Subcutaneous abdominal adipose tissue (tissue), 5 donors: ENCODE results near the gene SLC11A1.

Source experiments
- H3K27ac ChIP-seq: one replicate; pipeline ENCODE4 v1.7.0; 2013; ENCODE audit warnings: low read depth, mild to moderate bottlenecking, inconsistent platforms, low read length, moderate library complexity
- H3K27me3 ChIP-seq, 5 donors: one replicate each; pipeline ENCODE4 v1.7.0; 2013; ENCODE audit warnings: low read length in 5 of 5, inconsistent platforms in 1 of 5; ENCODE audit not compliant: control insufficient read depth in 5 of 5, insufficient read depth in 4 of 5
- H3K36me3 ChIP-seq, 5 donors: one replicate each; pipeline ENCODE4 v1.7.0; 2013; ENCODE audit warnings: low read length in 5 of 5; ENCODE audit not compliant: control insufficient read depth in 5 of 5, insufficient read depth in 5 of 5
- H3K4me1 ChIP-seq, 5 donors: one replicate each; pipeline ENCODE4 v1.7.0; 2013; ENCODE audit warnings: low read length in 5 of 5, mild to moderate bottlenecking in 3 of 5, moderate library complexity in 1 of 5; ENCODE audit not compliant: control insufficient read depth in 5 of 5, insufficient read depth in 5 of 5
- H3K4me3 ChIP-seq, 5 donors: one replicate each; pipeline ENCODE4 v1.7.0; 2013; ENCODE audit warnings: low read length in 5 of 5, low read depth in 1 of 5
- H3K9ac ChIP-seq, 5 donors: one replicate each; pipeline ENCODE4 v1.7.0; 2013; ENCODE audit warnings: low read length in 5 of 5, mild to moderate bottlenecking in 4 of 5, moderate library complexity in 3 of 5
- H3K9me3 ChIP-seq, 5 donors: one replicate each; pipeline ENCODE4 v1.7.0; 2013; ENCODE audit warnings: low read length in 5 of 5; ENCODE audit not compliant: control insufficient read depth in 5 of 5
- donor health status: healthy.
- donor health status: healthy.
- donor health status: healthy.
- donor health status: healthy.
- donor health status: healthy.

Gene SLC11A1

GRCh38 chr2:218375212-218375611 lies 6.9 kb upstream of the SLC11A1 start:
- no peak overlapping the region for H3K4me3 ChIP-seq
- H3K9me3 ChIP-seq: no peaks in the 10 kb centered on the region
- H3K27me3 ChIP-seq: no peaks in the 10 kb centered on the region
- no peak overlapping the region for H3K27ac ChIP-seq
- H3K36me3 ChIP-seq: no peaks in the 10 kb centered on the region
- H3K9ac ChIP-seq: no peak overlapping the region
- peaks cover 2 to 12% (median 10%) of the 10 kb centered on the region in 5 donors for H3K4me1 ChIP-seq

GRCh38 chr2:218378053-218378452 lies 4.0 kb upstream of the SLC11A1 start:
- H3K4me1 ChIP-seq: peaks cover 0 to 8% (median 3%) of the 10 kb centered on the region in 5 donors
- no peak overlapping the region for H3K4me3 ChIP-seq
- no peaks in the 10 kb centered on the region for H3K36me3 ChIP-seq
- no peak overlapping the region for H3K27ac ChIP-seq
- no peaks in the 10 kb centered on the region for H3K9me3 ChIP-seq
- H3K9ac ChIP-seq: no peak overlapping the region
- H3K27me3 ChIP-seq: no peaks in the 10 kb centered on the region

DNA sequence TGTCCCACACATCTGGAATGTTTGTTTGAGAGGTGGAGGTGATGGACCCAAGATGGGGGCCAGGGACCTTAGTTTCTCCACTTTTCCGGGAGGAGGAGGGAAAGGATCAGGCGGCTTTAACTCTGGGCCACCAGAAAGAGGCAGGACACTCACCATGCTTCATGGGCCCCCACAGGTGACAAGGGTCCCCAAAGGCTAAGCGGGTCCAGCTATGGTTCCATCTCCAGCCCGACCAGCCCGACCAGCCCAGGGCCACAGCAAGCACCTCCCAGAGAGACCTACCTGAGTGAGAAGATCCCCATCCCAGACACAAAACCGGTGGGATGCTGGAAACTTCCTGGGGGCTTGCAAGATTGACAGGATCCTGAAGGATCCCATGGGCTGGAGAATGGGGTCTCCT lies 712 bp downstream of the SLC11A1 start:
- Histone ChIP-seq H3K27me3 (no peaks in the 10 kb centered on the region), H3K27ac (no peak overlapping the region), H3K36me3 (no peaks in the 10 kb centered on the region), H3K4me1 (peaks cover 2 to 23% (median 11%) of the 10 kb centered on the region in 5 donors), H3K4me3 (peak overlapping the region in 1 of 5 donors; percentile 28), H3K9me3 (no peaks in the 10 kb centered on the region), H3K9ac (no peak overlapping the region)

DNA sequence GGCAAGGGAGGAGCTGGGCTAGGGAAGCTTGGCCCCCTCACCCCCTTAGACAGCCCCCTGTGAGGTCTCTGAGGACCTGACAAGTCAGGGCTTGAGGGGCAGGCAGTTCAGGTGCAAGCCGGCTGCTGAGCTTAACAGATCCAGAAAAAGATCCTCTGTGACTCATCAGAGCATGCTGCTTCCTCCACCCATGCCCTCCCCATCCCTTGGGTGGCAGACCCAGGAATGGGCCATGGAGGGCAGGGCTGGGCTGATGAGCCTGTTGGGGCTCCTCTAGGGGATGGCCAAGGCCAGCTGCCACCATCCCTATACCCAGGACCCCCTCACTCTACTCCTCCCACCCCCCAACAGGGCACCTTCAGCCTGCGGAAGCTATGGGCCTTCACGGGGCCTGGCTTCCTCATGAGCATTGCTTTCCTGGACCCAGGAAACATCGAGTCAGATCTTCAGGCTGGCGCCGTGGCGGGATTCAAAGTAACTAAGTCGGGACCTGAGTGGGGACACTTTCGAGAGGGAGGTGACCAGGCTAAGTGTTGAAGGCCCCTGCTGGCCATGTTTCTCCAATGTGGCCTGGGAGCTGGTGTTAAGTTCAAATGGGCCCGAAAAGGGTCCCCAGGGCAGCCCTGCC lies 1.9 kb downstream of the SLC11A1 start:
- peaks cover 2 to 29% (median 12%) of the 10 kb centered on the region in 5 donors for H3K4me1 ChIP-seq
- H3K9ac ChIP-seq: no peak overlapping the region
- peak overlapping the region in 1 of 5 donors; percentile 14 for H3K4me3 ChIP-seq
- H3K36me3 ChIP-seq: no peaks in the 10 kb centered on the region
- H3K27me3 ChIP-seq: no peaks in the 10 kb centered on the region
- H3K27ac ChIP-seq: no peak overlapping the region
- H3K9me3 ChIP-seq: no peaks in the 10 kb centered on the region

DNA sequence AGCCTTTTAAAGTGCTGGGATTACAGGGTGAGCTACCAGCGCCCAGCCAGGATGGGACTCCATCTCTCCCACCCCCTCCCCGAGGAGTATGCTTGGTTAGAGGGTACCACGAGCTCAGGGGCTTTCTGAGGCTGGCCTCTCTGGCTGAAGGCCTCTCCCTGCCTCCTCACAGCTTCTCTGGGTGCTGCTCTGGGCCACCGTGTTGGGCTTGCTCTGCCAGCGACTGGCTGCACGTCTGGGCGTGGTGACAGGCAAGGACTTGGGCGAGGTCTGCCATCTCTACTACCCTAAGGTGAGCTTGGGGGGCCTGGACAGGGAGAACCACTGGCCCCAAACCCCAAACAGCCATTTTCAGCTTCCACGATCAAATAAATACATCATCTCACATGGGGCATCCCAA lies 2.9 kb downstream of the SLC11A1 start:
- H3K9me3 ChIP-seq: no peaks in the 10 kb centered on the region
- H3K9ac ChIP-seq: no peak overlapping the region
- no peaks in the 10 kb centered on the region for H3K27me3 ChIP-seq
- H3K36me3 ChIP-seq: no peaks in the 10 kb centered on the region
- peaks cover 2 to 29% (median 12%) of the 10 kb centered on the region in 5 donors for H3K4me1 ChIP-seq
- no peak overlapping the region for H3K27ac ChIP-seq
- H3K4me3 ChIP-seq: no peak overlapping the region

GRCh38 chr2:218386505-218387368 lies 4.7 kb downstream of the SLC11A1 start:
- peaks cover 2 to 29% (median 12%) of the 10 kb centered on the region in 5 donors for H3K4me1 ChIP-seq
- peak overlapping the region; percentile 48 to 63 (median 56) for H3K4me3 ChIP-seq
- no peak overlapping the region for H3K27ac ChIP-seq
- H3K27me3 ChIP-seq: no peaks in the 10 kb centered on the region
- no peaks in the 10 kb centered on the region for H3K36me3 ChIP-seq
- peak overlapping the region in 1 of 5 donors; percentile 66 for H3K9ac ChIP-seq
- H3K9me3 ChIP-seq: no peaks in the 10 kb centered on the region

DNA sequence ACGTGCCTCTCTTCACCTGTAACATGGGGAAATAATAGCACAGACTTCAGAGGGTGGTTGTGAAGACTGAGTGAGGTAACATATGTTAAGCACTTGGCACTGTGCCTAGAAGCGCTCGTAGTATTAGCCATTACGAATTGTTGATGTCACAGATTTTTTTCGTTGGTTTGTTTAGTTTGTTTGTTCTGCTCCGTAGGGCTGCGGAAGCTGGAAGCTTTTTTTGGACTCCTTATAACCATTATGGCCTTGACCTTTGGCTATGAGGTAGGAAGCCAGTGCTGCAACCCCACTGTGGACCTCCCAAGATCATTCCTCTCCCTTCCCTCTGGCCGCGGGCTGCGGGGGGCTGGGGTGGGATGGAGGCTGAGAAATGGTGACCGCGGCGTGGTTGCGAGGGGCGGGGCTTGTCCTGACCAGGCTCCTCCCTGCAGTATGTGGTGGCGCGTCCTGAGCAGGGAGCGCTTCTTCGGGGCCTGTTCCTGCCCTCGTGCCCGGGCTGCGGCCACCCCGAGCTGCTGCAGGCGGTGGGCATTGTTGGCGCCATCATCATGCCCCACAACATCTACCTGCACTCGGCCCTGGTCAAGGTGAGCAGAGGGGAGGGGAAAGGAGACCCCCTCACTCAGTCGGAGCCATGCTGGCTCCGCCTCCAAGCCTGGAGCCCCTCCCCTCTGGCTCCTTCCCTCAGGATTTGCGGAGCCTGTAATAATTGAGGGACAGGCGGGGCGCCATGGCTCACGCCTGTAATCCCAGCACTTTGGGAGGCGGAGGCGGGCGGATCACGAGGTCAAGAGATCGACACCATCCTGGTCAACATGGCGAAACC lies 5.5 kb downstream of the SLC11A1 start:
- Histone ChIP-seq H3K4me1 (peaks cover 0 to 23% (median 9%) of the 10 kb centered on the region in 5 donors), H3K36me3 (no peaks in the 10 kb centered on the region), H3K9ac (peak overlapping the region in 2 of 5 donors; percentile 59 to 66), H3K27me3 (no peaks in the 10 kb centered on the region), H3K4me3 (peak overlapping the region; percentile 48 to 63 (median 56)), H3K27ac (no peak overlapping the region), H3K9me3 (no peaks in the 10 kb centered on the region)

GRCh38 chr2:218389333-218390150 lies 7.5 kb downstream of the SLC11A1 start:
- Histone ChIP-seq H3K27me3 (no peaks in the 10 kb centered on the region), H3K36me3 (no peaks in the 10 kb centered on the region), H3K27ac (no peak overlapping the region), H3K9ac (no peak overlapping the region), H3K4me1 (peaks cover 0 to 25% (median 9%) of the 10 kb centered on the region in 5 donors), H3K4me3 (no peak overlapping the region), H3K9me3 (no peaks in the 10 kb centered on the region)

DNA sequence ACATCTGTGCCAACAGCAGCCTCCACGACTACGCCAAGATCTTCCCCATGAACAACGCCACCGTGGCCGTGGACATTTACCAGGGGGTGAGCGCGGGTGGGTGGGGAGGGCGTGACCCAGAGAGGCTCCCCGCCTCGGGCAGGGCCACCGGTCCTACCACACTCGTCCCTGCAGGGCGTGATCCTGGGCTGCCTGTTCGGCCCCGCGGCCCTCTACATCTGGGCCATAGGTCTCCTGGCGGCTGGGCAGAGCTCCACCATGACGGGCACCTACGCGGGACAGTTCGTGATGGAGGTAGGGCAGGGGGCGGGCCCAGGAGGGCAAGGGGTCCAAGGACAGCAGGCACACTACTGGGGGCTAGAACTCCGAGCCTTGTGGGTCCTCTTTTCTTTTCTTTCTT lies 9.1 kb downstream of the SLC11A1 start:
- H3K9ac ChIP-seq: no peak overlapping the region
- no peak overlapping the region for H3K4me3 ChIP-seq
- H3K9me3 ChIP-seq: no peaks in the 10 kb centered on the region
- peaks cover 0 to 31% (median 15%) of the 10 kb centered on the region in 5 donors for H3K4me1 ChIP-seq
- H3K27ac ChIP-seq: no peak overlapping the region
- no peaks in the 10 kb centered on the region for H3K27me3 ChIP-seq
- no peaks in the 10 kb centered on the region for H3K36me3 ChIP-seq
